Endothelial cell of umbilical vein (primary cell): ENCODE measurements around the gene VWA5B2. TPM values are rescaled to one million over a fixed set of nuclear protein-coding genes. Genes with fewer than 3 reads are reported as not detected.

ENCODE experiments used
- BruUV-seq: library from RNA; stranded (reverse); fragments of 400-500 nt; replicated peaks from 2 replicates; lab custom pipeline; 2021; lab: Mats Ljungman, UMichigan
- CTCF ChIA-PET: fragments of 300-600, 350-600 bp; sonication (Branson Sonifier 250); formaldehyde crosslinking; loops from one replicate; lab custom pipeline; 2021; ENCODE audit warnings: antibody characterized with exemption, inconsistent platforms; lab: Charles Lee
- POLR2A ChIA-PET: fragments of 300-600, 350-600 bp; sonication (Branson Sonifier 250); formaldehyde crosslinking; loops from one replicate; lab custom pipeline; 2021; ENCODE audit warnings: antibody characterized with exemption, inconsistent platforms; lab: Charles Lee
- DNase-seq: peaks from one replicate; pipeline ENCODE4 v3.0.0-alpha.2; 2011; ENCODE audit warnings: low read depth, low spot score
- FAIRE-seq: peaks from 2 replicates; lab custom pipeline; 2011; peaks lifted over from hg19 to GRCh38; lab: Jason Lieb, UNC
- H2AFZ ChIP-seq: 2 replicates; pipeline ENCODE4 v1.6.0; 2012; ENCODE audit warnings: low read depth, low read length, control low read depth, inconsistent platforms
- H3K27ac ChIP-seq: 2 replicates; pipeline ENCODE4 v1.5.1; 2011; ENCODE audit warnings: low read depth, mild to moderate bottlenecking, control low read depth, low read length, moderate library complexity; ENCODE audit not compliant: insufficient read depth
- H3K27me3 ChIP-seq, 2 experiments: 2 replicates each; pipeline versions ENCODE4 v1.6.0 to v1.6.1; 2011; ENCODE audit warnings: low read length in 2 of 2, mixed read lengths in 1 of 2; ENCODE audit not compliant: control insufficient read depth in 2 of 2, insufficient read depth in 2 of 2
- H3K36me3 ChIP-seq, 2 experiments: 2 replicates in 1 of 2; 3 replicates in 1 of 2; pipeline ENCODE4 v1.5.1; 2011; ENCODE audit warnings: low read length in 2 of 2, mild to moderate bottlenecking in 1 of 2, moderate library complexity in 1 of 2; ENCODE audit not compliant: control insufficient read depth in 2 of 2, insufficient read depth in 2 of 2; ENCODE audit errors: extremely low read depth in 1 of 2
- H3K4me1 ChIP-seq: 3 replicates; pipeline ENCODE4 v1.5.1; 2011; ENCODE audit warnings: mild to moderate bottlenecking, low read length; ENCODE audit not compliant: control insufficient read depth, insufficient read depth; ENCODE audit errors: extremely low read depth
- H3K4me2 ChIP-seq: 2 replicates; pipeline ENCODE4 v1.6.1; 2011; ENCODE audit warnings: low read length, control low read depth, mixed read lengths; ENCODE audit not compliant: insufficient read depth
- H3K4me3 ChIP-seq, 3 experiments: fragments of 200-600 bp in 1 of 3; sonication (generic), shearing (Covaris generic) in 1 of 3; replicated peaks in 1 of 3; 2 replicates each; pipeline ENCODE4 v1.5.1; 2011 to 2016; ENCODE audit warnings: control low read depth in 3 of 3, low read length in 3 of 3, mild to moderate bottlenecking in 2 of 3, inconsistent platforms in 1 of 3, low read depth in 1 of 3, moderate library complexity in 1 of 3; ENCODE audit not compliant: insufficient read depth in 1 of 3
- H3K79me2 ChIP-seq: 2 replicates; pipeline ENCODE4 v1.6.0; 2012; ENCODE audit warnings: low read length, inconsistent platforms; ENCODE audit not compliant: control insufficient read depth, insufficient read depth
- H3K9ac ChIP-seq: replicated peaks from 2 replicates; pipeline ENCODE3; 2011; ENCODE audit warnings: low read length, control low read depth; ENCODE audit not compliant: insufficient read depth; ENCODE audit errors: extremely low read depth
- H3K9me1 ChIP-seq: replicated peaks from 3 replicates; pipeline ENCODE4 v1.6.0; 2011; ENCODE audit warnings: mild to moderate bottlenecking, low read length; ENCODE audit not compliant: control insufficient read depth, insufficient read depth; ENCODE audit errors: extremely low read depth
- H3K9me3 ChIP-seq: replicated peaks from 2 replicates; pipeline ENCODE4 v1.5.1; 2012; ENCODE audit warnings: low read length, inconsistent platforms; ENCODE audit not compliant: control insufficient read depth, insufficient read depth
- H4K20me1 ChIP-seq: replicated peaks from 2 replicates; pipeline ENCODE3; 2011; ENCODE audit warnings: mild to moderate bottlenecking, low read length; ENCODE audit not compliant: control insufficient read depth, insufficient read depth; ENCODE audit errors: extremely low read depth
- CTCF ChIP-seq, 2 donors: IDR thresholded peaks; 1 replicate in 1 of 2; 2 replicates in 1 of 2; pipeline ENCODE4 v1.5.1; 2011; ENCODE audit warnings: low read length in 2 of 2, mild to moderate bottlenecking in 2 of 2, moderate library complexity in 2 of 2, control low read depth in 1 of 2, inconsistent platforms in 1 of 2, low read depth in 1 of 2; ENCODE audit not compliant: insufficient read depth in 1 of 2; ENCODE audit errors: extremely low read depth in 1 of 2
- EZH2 ChIP-seq: IDR thresholded peaks from 2 replicates; pipeline ENCODE4 v1.6.1; 2012; ENCODE audit warnings: borderline replicate concordance, low read depth, mild to moderate bottlenecking, moderate library complexity, low read length, inconsistent platforms; ENCODE audit not compliant: severe bottlenecking
- FOS ChIP-seq: IDR thresholded peaks from 2 replicates; pipeline ENCODE4 v1.6.1; 2011; ENCODE audit warnings: mild to moderate bottlenecking, low read length, moderate library complexity, borderline replicate concordance; ENCODE audit not compliant: insufficient read depth
- GATA2 ChIP-seq: IDR thresholded peaks from 2 replicates; pipeline ENCODE4 v1.7.0; 2011; ENCODE audit warnings: low read depth, mild to moderate bottlenecking, moderate library complexity, mixed read lengths, low read length; ENCODE audit not compliant: insufficient read length, insufficient read depth
- JUN ChIP-seq: IDR thresholded peaks from 2 replicates; pipeline ENCODE4 v1.6.1; 2011; ENCODE audit warnings: borderline replicate concordance, low read depth; ENCODE audit not compliant: insufficient read length, insufficient read depth
- MYC ChIP-seq: IDR thresholded peaks from one replicate; pipeline ENCODE4 v1.6.1; 2011; ENCODE audit warnings: mild to moderate bottlenecking, low read depth, low read length
- POLR2A ChIP-seq: IDR thresholded peaks from 2 replicates; pipeline ENCODE4 v1.6.1; 2012; ENCODE audit warnings: low read depth, mild to moderate bottlenecking, control low read depth, low read length
- POLR2AphosphoS5 ChIP-seq: IDR thresholded peaks from 2 replicates; pipeline ENCODE4 v1.6.1; 2012; ENCODE audit warnings: low read depth, mild to moderate bottlenecking, control low read depth, low read length, moderate library complexity; ENCODE audit not compliant: insufficient read depth
- dilution Hi-C: fragments of 300-500 bp; cut with MboI; formaldehyde crosslinking; loops from one replicate; pipeline ENCODE4 v1.15.0; 2019; ENCODE audit warnings: low sequenced_read_pairs; ENCODE audit not compliant: extremely low pct_ligation_motif_present
- intact Hi-C: fragments of 100-400 bp; cut with micrococcal nuclease; formaldehyde crosslinking; loops from one replicate; pipeline ENCODE4 v1.10.0; 2022
- polyA plus RNA-seq, 4 experiments: library from polyadenylated mRNA; depleted of rRNA in 3 of 4; stranded (reverse) in 3 of 4; unstranded in 1 of 4; fragments of >200 nt; gene quantifications; 2 replicates each; pipeline versions ENCODE4 v1.2.1 to v1.2.3, GENCODE V29; 2011 to 2012; ENCODE audit warnings: missing spikeins in 1 of 4
- total RNA-seq: library from RNA; stranded (reverse); gene quantifications from 2 replicates; pipeline ENCODE4 v1.2.3, GENCODE V29; 2021
- TF ChIP-seq, protein P1 (sequence below): IDR thresholded peaks from 2 replicates; pipeline ENCODE4 v1.6.1; 2011; ENCODE audit not compliant: insufficient read depth, insufficient read length

Gene VWA5B2
- total and polyA plus RNA-seq, 2 donors (not counting 3 experiments of a cell fraction or from before 2014, with no cell fraction given): 0.03 TPM; not detected in 1

GRCh38 chr3:184240384-184241140 lies 11.2 kb downstream of the VWA5B2 start:
- BruUV-seq: no TSS peak
- DNase-seq: peak; percentile 34
- Histone ChIP-seq H3K27ac (no peak overlapping the region), H3K36me3 (peaks cover 0 to 21% of the 10 kb centered on the region in 2 experiments), H3K4me2 (no peak overlapping the region), H4K20me1 (no peaks in the 10 kb centered on the region), H3K4me1 (no peaks in the 10 kb centered on the region), H3K9ac (no peak overlapping the region), H3K27me3 (no peaks in the 10 kb centered on the region), H3K9me1 (no peaks in the 10 kb centered on the region), H2AFZ (no peak overlapping the region), H3K9me3 (no peaks in the 10 kb centered on the region), H3K79me2 (no peaks in the 10 kb centered on the region), H3K4me3 (no peak overlapping the region)
- dilution Hi-C loops: no loop called here
- CTCF ChIA-PET: interaction anchor here (0.7 to 8.1 kb wide), 10 partner anchors 9 to 343 kb away, joined by 4 to 98 read pairs (median 8); partner anchors contain the start of genes ABCF3, CAMK2N2, EEF1AKMT4 and VWA5B2
- TF ChIP-seq EZH2 (no peak), POLR2AphosphoS5 (peak; percentile 8)
- intact Hi-C loops: loop anchor here (1.0 to 5.0 kb wide), 2 partner anchors 20 to 223 kb away; partner anchors contain the start of gene ABCC5
- FAIRE-seq: peak; percentile 55
- POLR2A ChIA-PET: interaction anchor here (0.6 kb wide), 1 partner anchor 20 kb away, joined by 3 read pairs; no protein-coding TSS in a partner anchor

DNA sequence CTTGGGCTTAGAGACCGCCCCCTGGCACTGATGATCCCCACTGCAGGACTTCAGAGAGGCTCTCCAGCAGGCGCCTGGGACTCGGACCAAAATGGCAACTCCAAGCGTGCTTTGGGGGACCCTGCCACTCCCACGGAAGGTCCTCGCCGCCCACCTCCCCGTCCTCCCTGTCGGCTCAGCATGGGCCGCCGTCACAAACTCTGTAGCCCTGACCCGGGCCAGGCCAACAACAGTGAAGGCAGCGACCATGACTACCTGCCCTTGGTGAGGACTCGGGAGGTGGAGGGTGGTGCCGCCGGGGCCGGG lies 11.7 kb downstream of the VWA5B2 start:
- Histone ChIP-seq H2AFZ (no peak overlapping the region), H3K27ac (no peak overlapping the region), H3K9me1 (no peaks in the 10 kb centered on the region), H3K4me3 (no peak overlapping the region), H3K4me1 (no peaks in the 10 kb centered on the region), H3K9ac (no peak overlapping the region), H3K27me3 (no peaks in the 10 kb centered on the region), H3K79me2 (no peaks in the 10 kb centered on the region), H3K4me2 (no peak overlapping the region), H3K36me3 (peaks cover 0 to 21% of the 10 kb centered on the region in 2 experiments), H4K20me1 (no peaks in the 10 kb centered on the region), H3K9me3 (no peaks in the 10 kb centered on the region)
- DNase-seq (no peak), FAIRE-seq (no peak)
- TF ChIP-seq EZH2 (no peak), FOS (no peak), POLR2A (no peak), POLR2AphosphoS5 (no peak), CTCF (IDR thresholded peaks at IDR 0.05; ENCODE audit: extremely low read depth in 1 of 2, insufficient read depth in 1 of 2, low read depth in 1 of 2, low read length in 2 of 2) (no peak), MYC (no peak), JUN (no peak), GATA2 (no peak)
- TF ChIP-seq, protein P1, sequence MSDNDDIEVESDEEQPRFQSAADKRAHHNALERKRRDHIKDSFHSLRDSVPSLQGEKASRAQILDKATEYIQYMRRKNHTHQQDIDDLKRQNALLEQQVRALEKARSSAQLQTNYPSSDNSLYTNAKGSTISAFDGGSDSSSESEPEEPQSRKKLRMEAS: no peak
- CTCF ChIA-PET: interaction anchor here (1.5 to 8.1 kb wide), 8 partner anchors 14 to 344 kb away, joined by 4 to 98 read pairs (median 12); partner anchors contain the start of genes ABCF3, CAMK2N2 and VWA5B2
- POLR2A ChIA-PET: no interaction called here
- no TSS peak for BruUV-seq
- intact Hi-C loops (loop anchor here (5.0 kb wide), 1 partner anchor 224 kb away; the partner anchor contains the start of gene ABCC5), dilution Hi-C loops (no loop called here)
